GM21367 (cell line): Measurements from ENCODE around the gene KDM4C.

ENCODE experiments used
- ATAC-seq: cut with Tn5 transposase; IDR thresholded peaks from one replicate; pipeline ENCODE4 v1.9.1; 2021; ENCODE audit not compliant: unreplicated experiment

Gene KDM4C

DNA sequence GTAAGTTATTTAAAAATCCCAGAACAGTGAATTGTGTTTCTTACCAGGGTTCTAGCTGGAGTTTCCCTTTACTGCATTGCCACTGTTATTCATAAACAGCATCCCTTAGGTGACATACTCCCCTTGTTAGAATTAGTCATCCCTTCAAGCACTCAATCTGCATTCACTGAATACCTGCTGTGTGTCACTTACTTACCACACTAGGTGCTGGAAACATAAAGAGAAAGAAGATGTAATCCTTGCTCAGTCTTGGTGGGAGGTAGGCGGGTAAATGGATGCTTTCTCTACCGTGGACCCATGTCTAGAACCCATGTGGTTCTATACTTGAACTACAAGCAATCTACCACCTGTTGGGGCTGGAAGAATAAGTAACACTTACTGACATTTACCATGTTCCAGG, 371.6 kb downstream of the KDM4C start:
- no peak for ATAC-seq

DNA sequence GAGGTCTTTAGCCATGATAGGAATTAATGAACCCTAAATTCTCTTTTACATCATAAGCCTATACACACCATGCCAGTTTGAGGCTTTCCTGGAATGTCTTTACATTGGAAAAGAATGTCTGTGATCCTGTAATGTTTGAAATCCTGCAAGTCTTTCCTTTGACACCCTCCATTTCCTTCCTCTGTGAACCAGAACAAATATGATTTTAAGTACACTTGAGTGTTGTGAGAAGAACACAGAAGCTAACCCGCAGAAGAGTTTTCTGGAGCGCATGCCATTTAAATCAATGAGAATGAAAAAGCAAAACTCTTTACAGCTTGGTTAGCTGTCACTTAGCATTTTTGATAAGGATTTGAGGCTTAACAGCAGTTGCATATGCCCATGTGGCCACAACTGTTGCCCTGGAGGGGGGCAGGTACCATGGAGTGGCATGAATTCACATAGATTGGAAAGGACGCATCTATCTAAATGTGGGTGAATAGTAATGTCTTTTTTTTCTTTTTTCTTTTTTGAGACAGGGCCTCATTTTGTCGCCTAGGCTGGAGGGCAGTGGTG, 372.6 kb downstream of the KDM4C start:
- ATAC-seq: no peak

GRCh38 chr9:7132605-7133004, 374.8 kb downstream of the KDM4C start:
- ATAC-seq: no peak

DNA sequence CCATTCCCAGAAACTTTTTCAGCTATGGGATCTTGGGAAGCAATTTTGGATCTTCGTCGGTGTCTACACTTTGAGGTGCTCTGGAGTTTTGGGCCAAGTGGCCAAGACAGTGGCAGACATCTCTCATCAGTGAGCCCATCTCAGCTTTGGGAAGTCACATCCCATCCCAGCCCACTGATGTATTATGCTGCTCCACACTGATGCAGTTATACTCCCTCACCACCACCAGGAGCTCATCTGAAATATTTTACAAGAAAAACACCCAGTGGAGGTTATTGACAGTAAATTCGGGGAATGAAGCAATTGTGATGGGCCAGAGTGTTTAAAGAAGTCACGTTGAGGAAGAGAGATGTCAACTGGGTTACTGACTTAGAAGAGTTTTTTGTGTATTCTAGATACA, 378.0 kb downstream of the KDM4C start:
- no peak for ATAC-seq

DNA sequence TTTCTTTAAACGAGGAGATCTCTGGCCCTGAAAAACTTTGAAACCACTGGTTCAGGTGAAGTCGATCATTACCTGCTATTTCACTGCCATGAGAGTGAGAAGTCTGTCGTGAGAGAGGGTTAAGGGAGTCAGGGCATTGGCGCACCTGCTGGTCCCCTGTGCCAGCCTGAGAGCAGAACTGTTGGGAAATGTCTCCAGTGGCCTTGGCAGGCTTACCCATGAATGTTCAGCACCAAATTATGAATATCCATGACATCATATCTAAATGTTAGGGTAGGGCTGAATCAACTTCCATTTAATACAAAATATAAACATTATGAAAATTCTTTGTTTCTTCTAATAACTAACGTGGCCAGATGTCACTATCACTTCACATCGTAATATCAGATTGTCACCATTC, 379.3 kb downstream of the KDM4C start:
- no peak for ATAC-seq

DNA sequence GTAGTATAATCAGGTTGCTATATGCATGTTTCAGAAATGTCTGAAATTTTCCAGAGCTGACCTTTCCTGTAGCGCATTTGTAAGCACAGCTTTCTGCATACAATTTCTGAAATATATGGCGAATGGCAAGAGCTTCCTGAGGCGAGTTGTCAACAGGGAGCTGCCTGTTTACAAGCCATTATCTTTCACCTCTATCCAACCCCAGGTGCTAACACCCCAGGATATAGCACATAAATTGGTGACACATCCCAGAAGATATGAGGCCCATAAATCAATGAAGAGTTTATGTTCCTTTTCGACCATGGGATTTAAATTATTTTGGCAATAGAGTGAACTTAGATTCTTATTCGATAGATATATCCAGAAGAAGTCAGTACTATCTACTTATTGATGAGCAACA, 379.8 kb downstream of the KDM4C start:
- no peak for ATAC-seq

DNA sequence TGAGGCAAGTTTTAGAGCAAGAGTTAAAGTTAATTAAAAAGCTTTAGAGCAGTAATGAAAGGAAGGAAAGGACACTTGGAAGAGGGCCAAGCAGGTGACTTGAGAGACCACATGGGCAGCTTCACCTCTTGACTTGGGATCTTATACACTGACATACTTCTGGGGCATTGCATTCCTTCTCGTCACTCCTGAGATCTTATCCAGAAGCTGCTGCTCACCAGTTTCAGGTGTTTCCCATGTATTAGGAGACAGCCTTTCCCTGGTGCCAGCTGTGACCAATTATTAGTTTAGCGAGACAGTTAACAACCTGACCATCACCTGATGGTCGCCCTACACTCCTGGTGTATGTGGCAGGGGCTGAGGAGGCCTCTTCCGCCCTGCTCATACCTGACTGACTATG, 382.1 kb downstream of the KDM4C start:
- no peak for ATAC-seq

GRCh38 chr9:7140401-7140800, 382.6 kb downstream of the KDM4C start:
- no peak for ATAC-seq

GRCh38 chr9:7143645-7144200, 385.9 kb downstream of the KDM4C start:
- ATAC-seq: no peak

- no peak for ATAC-seq
Measured at GRCh38 chr9:7144265-7145046, 386.7 kb downstream of the KDM4C start.

- ATAC-seq: no peak
Measured at GRCh38 chr9:7145361-7146069, 387.7 kb downstream of the KDM4C start.

DNA sequence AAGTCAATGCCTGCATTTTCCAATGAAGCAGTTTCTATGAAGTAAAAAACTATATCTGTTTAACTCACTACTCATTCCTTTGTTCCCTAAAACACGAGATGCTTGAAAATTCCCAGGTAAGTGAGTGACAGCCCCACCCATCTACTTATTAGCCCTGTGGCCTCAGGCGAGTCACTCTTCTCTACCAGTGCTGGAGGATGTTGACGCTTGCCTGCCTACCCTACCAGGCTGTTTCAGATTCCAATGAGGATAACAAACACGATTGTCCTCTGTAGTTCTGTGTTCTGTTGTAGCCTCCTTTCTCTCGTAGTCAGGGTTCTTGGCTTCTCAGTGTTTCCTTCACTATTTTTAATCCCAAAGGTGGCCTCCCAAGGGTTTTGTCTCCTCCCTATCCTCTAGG, 388.8 kb downstream of the KDM4C start:
- ATAC-seq: no peak

- no peak for ATAC-seq
Measured at GRCh38 chr9:7147121-7148090, 389.6 kb downstream of the KDM4C start.

DNA sequence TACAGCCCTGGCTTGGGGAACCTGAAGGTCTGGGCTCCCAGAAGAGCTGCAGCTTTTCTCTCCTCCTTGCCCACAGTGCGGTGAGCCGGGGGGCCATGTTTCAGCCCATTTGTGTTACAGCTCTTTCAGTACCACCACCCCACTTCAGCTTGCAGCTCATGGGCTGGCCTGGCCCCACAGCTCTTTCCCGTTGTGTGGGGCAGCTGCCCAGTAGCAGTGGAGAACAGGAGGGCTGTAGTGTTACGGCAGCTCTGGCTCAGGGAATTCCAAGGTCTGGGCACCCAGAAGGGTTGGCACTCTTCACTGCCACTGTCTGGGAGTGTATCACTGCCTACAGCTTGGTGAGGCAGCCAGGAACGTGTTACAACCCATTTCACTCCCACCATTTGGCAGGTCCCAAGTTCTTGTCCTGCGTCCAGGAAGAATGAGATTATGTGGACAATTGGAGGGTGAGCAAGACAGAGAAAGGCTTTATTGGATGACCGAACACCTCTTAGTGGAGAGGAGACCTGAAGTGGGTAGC, 390.5 kb downstream of the KDM4C start:
- no peak for ATAC-seq

GRCh38 chr9:7149258-7149657, 391.5 kb downstream of the KDM4C start:
- no peak for ATAC-seq

DNA sequence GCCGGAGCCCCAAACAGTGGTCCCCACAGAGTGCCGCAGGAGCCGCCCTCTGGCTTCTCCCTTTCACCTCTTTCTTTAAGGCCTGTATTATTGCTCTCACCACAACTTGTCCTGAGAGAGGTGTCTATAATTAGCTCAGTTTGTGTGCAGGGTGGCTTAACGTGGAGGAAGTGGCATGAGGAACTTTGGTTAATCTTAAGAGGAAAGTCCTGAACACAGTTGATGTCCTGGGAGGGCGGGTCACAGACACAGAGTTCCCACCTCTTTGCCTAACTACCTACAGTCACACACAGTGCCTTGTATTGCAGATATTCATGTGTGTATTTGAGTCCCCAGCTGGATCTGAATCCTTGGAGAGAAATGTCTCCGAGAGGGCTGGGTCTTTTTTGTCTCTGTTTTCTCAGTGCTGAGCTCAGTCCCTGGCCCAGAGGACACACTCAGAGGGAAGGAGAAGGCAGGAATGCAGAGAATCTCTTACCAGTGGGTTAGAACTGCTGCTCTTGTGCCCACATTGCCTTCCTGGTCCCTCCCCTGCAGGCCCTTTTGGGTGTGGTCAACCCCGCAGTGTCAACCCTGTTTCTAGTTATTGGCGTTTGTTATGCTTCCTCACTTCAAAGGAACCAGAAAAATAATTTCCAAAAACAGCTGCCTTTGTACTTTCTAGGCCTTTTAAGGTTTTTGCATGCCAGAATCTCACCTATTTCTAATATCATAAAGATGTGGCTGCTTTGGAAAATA, 392.5 kb downstream of the KDM4C start:
- ATAC-seq: no peak

DNA sequence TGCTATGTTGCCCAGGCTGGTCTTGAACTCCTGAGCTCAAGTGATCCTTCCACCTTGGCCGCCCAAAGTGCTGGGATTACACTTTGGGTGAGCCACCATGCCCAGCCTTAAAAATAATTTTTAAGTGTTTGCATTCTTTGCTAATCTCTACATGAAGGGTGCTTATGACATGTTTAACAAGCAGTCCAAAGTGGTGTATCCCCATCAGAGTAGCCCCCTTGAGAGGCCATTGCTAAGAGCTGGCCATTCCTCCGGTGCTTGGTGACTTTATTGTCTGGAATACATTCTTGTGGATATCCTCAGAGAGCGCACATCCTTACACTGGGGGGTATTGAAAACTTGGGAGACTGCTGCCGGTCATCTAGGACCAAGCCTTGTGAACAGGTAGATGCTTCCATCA, 395.4 kb downstream of the KDM4C start:
- no peak for ATAC-seq

- ATAC-seq: no peak
Measured at GRCh38 chr9:7153566-7153965, 395.8 kb downstream of the KDM4C start.

DNA sequence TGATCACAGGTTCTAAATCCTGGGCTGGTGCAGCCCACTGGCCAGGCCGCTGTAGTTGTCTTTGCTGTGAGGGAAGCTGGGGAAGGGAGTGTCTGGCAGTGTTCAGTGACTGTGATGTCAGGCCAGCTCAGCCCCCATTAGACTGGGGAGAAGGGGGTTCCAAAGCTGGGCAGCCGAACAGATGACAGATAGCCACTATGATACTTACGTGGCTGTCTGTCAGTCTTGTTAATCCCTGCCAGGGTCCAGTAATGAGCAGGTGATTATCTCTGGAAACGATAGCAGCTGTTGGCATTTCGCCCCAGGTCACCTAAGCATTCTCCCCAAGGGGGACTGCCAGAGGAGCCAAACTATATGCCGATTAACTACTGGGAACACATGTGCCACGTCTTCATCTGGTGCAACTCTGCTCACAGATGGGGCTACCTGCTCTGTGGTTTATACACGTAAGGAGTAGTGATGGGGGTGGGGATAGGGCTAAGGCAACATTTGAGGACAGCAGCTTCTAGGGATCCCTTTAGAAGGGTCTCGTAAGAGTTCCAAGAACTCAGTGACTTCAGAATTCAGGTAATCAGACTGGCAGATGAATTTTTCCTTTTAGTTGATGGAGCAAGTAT, 396.3 kb downstream of the KDM4C start:
- no peak for ATAC-seq
